Measurements from ENCODE around the gene RAD23A. TPM values are rescaled to one million over a fixed set of nuclear protein-coding genes. Genes with fewer than 3 reads are reported as not detected.
A peak's percentile ranks its signal among the peaks of the same experiment; 100 is the strongest.

Gene RAD23A
- total and polyA plus RNA-seq, 2 of the 4 experiments (the other 2 are of a cell fraction), result 54.3 to 67.8 TPM

DNA sequence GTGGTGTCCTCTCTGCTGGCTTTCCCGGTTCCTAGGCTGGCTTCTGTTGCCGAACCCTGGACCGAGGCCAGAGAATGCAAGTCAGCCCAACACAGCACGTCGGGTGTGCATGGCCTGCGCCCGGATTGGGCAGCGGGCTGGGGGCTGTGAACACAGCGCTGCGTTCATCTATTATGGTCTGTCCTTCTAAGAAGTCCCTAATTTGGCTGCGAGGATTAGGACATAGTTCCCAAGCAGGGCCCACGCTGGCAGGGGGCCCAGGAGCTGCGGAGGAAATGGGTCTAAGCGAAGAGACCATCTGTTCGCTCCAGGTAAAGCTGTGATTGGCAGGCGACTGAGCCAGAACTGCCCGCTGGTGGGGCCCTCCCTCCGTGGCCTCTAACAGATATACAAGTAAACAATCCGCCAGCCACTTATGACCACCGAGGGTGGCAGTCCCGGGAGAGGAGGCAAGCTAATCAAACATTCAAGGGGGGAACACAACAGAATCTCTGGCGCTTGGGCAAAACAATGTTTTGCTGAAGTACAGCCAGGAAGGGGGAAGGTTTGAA lies 32.6 kb upstream of the RAD23A start:
- no peak overlapping the region for H3K18ac ChIP-seq (ENCODE audit: low read depth, low read length)
- H3K36me3 ChIP-seq (ENCODE audit: control insufficient read depth, insufficient read depth, low read length), result no peaks in the 10 kb centered on the region
- dilution Hi-C loops (cut with HindIII; ENCODE audit: low sequenced_read_pairs, unreplicated experiment) (no loop called here), in situ Hi-C loops (cut with MboI; ENCODE audit: low sequenced_read_pairs) (no loop called here), intact Hi-C loops (cut with micrococcal nuclease) (no loop called here)
- H2BK20ac ChIP-seq (ENCODE audit: low read depth, low read length), result no peak overlapping the region
- no TSS peak for BruUV-seq (replicated peaks)
- no peaks in the 10 kb centered on the region for H3K9me3 ChIP-seq (ENCODE audit: control insufficient read depth, insufficient read depth, low read length)
- H3K4me2 ChIP-seq (ENCODE audit: low read depth, low read length), result peak overlapping the region; percentile 4; the same call in 1 of the 2 replicates
- H2BK120ac ChIP-seq (ENCODE audit: low read depth, low read length), result no peak overlapping the region
- H3K79me1 ChIP-seq (ENCODE audit: low read depth in 1 of 2, low read length in 2 of 2), result no peaks in the 10 kb centered on the region
- ATAC-seq (ENCODE audit: low read depth), result peak; percentile 88
- H4K8ac ChIP-seq (ENCODE audit: low read depth in 2 of 2, low read length in 2 of 2), result peak overlapping the region in 1 of 2 experiments; percentile 41; a peak in 1 of 4 replicates
- H4K20me1 ChIP-seq (ENCODE audit: insufficient read depth, low read length), result no peaks in the 10 kb centered on the region
- H3K4me3 ChIP-seq (ENCODE audit: insufficient read depth, low read depth, low read length), result no peak overlapping the region
- H2BK5ac ChIP-seq (ENCODE audit: low read depth, low read length, poor library complexity, severe bottlenecking), result no peak overlapping the region
- no peak overlapping the region for H3K9ac ChIP-seq (ENCODE audit: low read depth, low read length)
- TF ChIP-seq, protein P1, sequence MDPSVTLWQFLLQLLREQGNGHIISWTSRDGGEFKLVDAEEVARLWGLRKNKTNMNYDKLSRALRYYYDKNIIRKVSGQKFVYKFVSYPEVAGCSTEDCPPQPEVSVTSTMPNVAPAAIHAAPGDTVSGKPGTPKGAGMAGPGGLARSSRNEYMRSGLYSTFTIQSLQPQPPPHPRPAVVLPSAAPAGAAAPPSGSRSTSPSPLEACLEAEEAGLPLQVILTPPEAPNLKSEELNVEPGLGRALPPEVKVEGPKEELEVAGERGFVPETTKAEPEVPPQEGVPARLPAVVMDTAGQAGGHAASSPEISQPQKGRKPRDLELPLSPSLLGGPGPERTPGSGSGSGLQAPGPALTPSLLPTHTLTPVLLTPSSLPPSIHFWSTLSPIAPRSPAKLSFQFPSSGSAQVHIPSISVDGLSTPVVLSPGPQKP (IDR thresholded peaks at IDR 0.05; ENCODE audit: borderline replicate concordance, low read depth, low read length), result no peak
- TF ChIP-seq CEBPB (IDR thresholded peaks at IDR 0.05; ENCODE audit: low read depth, low read length) (no peak), RFX5 (IDR thresholded peaks at IDR 0.05; ENCODE audit: low read depth, low read length) (no peak), SMC3 (IDR thresholded peaks at IDR 0.05; ENCODE audit: low read depth, low read length) (no peak), BHLHE40 (IDR thresholded peaks at IDR 0.05; ENCODE audit: low read depth, low read length) (no peak), NFE2L2 (IDR thresholded peaks at IDR 0.05; ENCODE audit: low read depth, low read length) (no peak), FOS (IDR thresholded peaks at IDR 0.05; ENCODE audit: low read depth, low read length) (no peak), MAZ (IDR thresholded peaks at IDR 0.05; ENCODE audit: borderline replicate concordance, low read depth, low read length) (no peak)
- TF ChIP-seq, protein P2, sequence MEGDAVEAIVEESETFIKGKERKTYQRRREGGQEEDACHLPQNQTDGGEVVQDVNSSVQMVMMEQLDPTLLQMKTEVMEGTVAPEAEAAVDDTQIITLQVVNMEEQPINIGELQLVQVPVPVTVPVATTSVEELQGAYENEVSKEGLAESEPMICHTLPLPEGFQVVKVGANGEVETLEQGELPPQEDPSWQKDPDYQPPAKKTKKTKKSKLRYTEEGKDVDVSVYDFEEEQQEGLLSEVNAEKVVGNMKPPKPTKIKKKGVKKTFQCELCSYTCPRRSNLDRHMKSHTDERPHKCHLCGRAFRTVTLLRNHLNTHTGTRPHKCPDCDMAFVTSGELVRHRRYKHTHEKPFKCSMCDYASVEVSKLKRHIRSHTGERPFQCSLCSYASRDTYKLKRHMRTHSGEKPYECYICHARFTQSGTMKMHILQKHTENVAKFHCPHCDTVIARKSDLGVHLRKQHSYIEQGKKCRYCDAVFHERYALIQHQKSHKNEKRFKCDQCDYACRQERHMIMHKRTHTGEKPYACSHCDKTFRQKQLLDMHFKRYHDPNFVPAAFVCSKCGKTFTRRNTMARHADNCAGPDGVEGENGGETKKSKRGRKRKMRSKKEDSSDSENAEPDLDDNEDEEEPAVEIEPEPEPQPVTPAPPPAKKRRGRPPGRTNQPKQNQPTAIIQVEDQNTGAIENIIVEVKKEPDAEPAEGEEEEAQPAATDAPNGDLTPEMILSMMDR (conservative IDR thresholded peaks at IDR 0.05; ENCODE audit: low read depth, low read length), result no peak
- peak overlapping the region; percentile 16; the same call in 1 of the 2 replicates for H3K4ac ChIP-seq (ENCODE audit: low read depth, low read length)
- H4K91ac ChIP-seq (ENCODE audit: insufficient read depth, low read depth, low read length), result no peak overlapping the region
- H2AK5ac ChIP-seq (ENCODE audit: low read depth, low read length), result no peak overlapping the region
- H4K5ac ChIP-seq (ENCODE audit: low read depth, low read length), result no peak overlapping the region
- peak overlapping the region; percentile 79 for H2AFZ ChIP-seq (replicated peaks; ENCODE audit: low read length, poor library complexity)
- ChIA-PET POLR2A (ENCODE audit: unreplicated experiment) (no interaction called here), CTCF (no interaction called here)
- H2AK9ac ChIP-seq (replicated peaks; ENCODE audit: low read depth, low read length, poor library complexity), result no peak overlapping the region
- peak overlapping the region; percentile 12; the same call in 1 of the 2 replicates for H3K23ac ChIP-seq (ENCODE audit: low read depth, low read length)
- H3K14ac ChIP-seq (replicated peaks; ENCODE audit: low read depth, low read length), result 0 out of 2 replicates have a peak overlapping the region, but pooled peaks have one; percentile 18
- peak; percentile 42 for DNase-seq
- WGBS, 2 experiments (ENCODE audit: extremely low coverage in 2 of 2, insufficient read length in 1 of 2), result 6% methylated on average over 11 of the region's 22 CpGs; no CpG with 5 or more reads in 1 of the 2 experiments
- H3K4me1 ChIP-seq (ENCODE audit: control insufficient read depth, insufficient read depth, low read length), result peaks cover 6% of the 10 kb centered on the region
- H3K9me1 ChIP-seq (ENCODE audit: insufficient read depth, low read length), result no peaks in the 10 kb centered on the region
- no peak overlapping the region for H3K27ac ChIP-seq (ENCODE audit: insufficient read depth, low read length)
- no peaks in the 10 kb centered on the region for H3K27me3 ChIP-seq (ENCODE audit: control insufficient read depth, insufficient read depth, low read length)
- H3K56ac ChIP-seq (ENCODE audit: extremely low read depth, insufficient read depth, low read length), result no peak overlapping the region
- no peak overlapping the region for H2BK15ac ChIP-seq (ENCODE audit: low read depth, low read length)

Measured in IMR-90 (cell line).